Esophagus muscularis mucosa (tissue), 4 donors: ENCODE results near the gene MGAT5B.

Experiments
- EP300 ChIP-seq: sonication (generic); formaldehyde crosslinking; IDR thresholded peaks from one replicate; pipeline ENCODE4 v1.6.1; 2017; ENCODE audit warnings: antibody characterized with exemption
- POLR2A ChIP-seq: fragments of 450-650 bp; IDR thresholded peaks from one replicate; pipeline ENCODE4 v1.6.1; 2017; ENCODE audit warnings: antibody characterized with exemption, moderate library complexity, mild to moderate bottlenecking, low read depth
- TF ChIP-seq, protein P1 (sequence below), 3 experiments: fragments of 200-600 bp in 2 of 3; fragments of 450-650 bp in 1 of 3; sonication (generic) in 2 of 3; IDR thresholded peaks; one replicate each; pipeline ENCODE4 v1.5.1; 2017 to 2019; ENCODE audit warnings: antibody characterized with exemption in 3 of 3, mild to moderate bottlenecking in 2 of 3, moderate library complexity in 1 of 3

- TF ChIP-seq POLR2A (no peak), EP300 (no peak)
- TF ChIP-seq, protein P1, sequence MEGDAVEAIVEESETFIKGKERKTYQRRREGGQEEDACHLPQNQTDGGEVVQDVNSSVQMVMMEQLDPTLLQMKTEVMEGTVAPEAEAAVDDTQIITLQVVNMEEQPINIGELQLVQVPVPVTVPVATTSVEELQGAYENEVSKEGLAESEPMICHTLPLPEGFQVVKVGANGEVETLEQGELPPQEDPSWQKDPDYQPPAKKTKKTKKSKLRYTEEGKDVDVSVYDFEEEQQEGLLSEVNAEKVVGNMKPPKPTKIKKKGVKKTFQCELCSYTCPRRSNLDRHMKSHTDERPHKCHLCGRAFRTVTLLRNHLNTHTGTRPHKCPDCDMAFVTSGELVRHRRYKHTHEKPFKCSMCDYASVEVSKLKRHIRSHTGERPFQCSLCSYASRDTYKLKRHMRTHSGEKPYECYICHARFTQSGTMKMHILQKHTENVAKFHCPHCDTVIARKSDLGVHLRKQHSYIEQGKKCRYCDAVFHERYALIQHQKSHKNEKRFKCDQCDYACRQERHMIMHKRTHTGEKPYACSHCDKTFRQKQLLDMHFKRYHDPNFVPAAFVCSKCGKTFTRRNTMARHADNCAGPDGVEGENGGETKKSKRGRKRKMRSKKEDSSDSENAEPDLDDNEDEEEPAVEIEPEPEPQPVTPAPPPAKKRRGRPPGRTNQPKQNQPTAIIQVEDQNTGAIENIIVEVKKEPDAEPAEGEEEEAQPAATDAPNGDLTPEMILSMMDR (IDR thresholded peaks at IDR 0.05) = no peak
Measured at GRCh38 chr17:76872221-76872873, 4.1 kb downstream of the MGAT5B start.
